PFSK-1 (cell line): Measurements from ENCODE around the gene RIMKLA.

Experiments
- POLR2AphosphoS5 ChIP-seq: IDR thresholded peaks from 2 replicates; pipeline ENCODE4 v1.6.1; 2012; ENCODE audit warnings: low read depth, mild to moderate bottlenecking, control low read depth, low read length, moderate library complexity
- REST ChIP-seq, 2 experiments: IDR thresholded peaks; 2 replicates each; pipeline versions ENCODE4 v1.6.1 to v1.8.0; 2011 to 2012; ENCODE audit warnings: low read depth in 2 of 2, low read length in 2 of 2, control low read depth in 1 of 2, inconsistent platforms in 1 of 2, mild to moderate bottlenecking in 1 of 2, moderate library complexity in 1 of 2; ENCODE audit not compliant: insufficient read depth in 1 of 2
- SIN3A ChIP-seq: IDR thresholded peaks from 2 replicates; pipeline ENCODE4 v1.6.1; 2012; ENCODE audit warnings: mild to moderate bottlenecking, low read length, moderate library complexity, borderline replicate concordance; ENCODE audit not compliant: insufficient read depth

GRCh38 chr1:42334240-42335049 is 46.1 kb upstream of the RIMKLA start:
- TF ChIP-seq REST (IDR thresholded peaks at IDR 0.05; ENCODE audit: insufficient read depth in 1 of 2, low read depth in 2 of 2, low read length in 2 of 2) (0 out of 4 replicates have a peak, but pooled peaks of 1 of the 2 experiments have one; percentile 25), SIN3A (peak; percentile 92; the same call in 1 of the 2 replicates), POLR2AphosphoS5 (no peak)
